Retinal pigment epithelial cell (primary cell): ENCODE results near the gene NCOA1.
A peak's percentile ranks its signal among the peaks of the same experiment; 100 is the strongest.

Source experiments
- DNase-seq: peaks from one replicate; pipeline ENCODE4 v3.0.0-alpha.2; 2010; ENCODE audit warnings: low read depth
- H3K4me3 ChIP-seq: 2 replicates; pipeline ENCODE4 v1.5.1; 2011; ENCODE audit warnings: mild to moderate bottlenecking, low read length, control low read depth, moderate library complexity
- CTCF ChIP-seq: conservative IDR thresholded peaks from 2 replicates; pipeline ENCODE4 v1.5.1; 2011; ENCODE audit warnings: low read depth, low read length, control low read depth, inconsistent platforms

NCOA1 gene

GRCh38 chr2:24617424-24617823, 126.4 kb downstream of the NCOA1 start:
- no peak for DNase-seq
- TF ChIP-seq CTCF, result no peak
- H3K4me3 ChIP-seq, result no peak overlapping the region

- TF ChIP-seq CTCF, result no peak
- H3K4me3 ChIP-seq, result no peak overlapping the region
- no peak for DNase-seq
Measured at GRCh38 chr2:24618144-24618543, 127.1 kb downstream of the NCOA1 start.

- H3K4me3 ChIP-seq, result no peak overlapping the region
- no peak for TF ChIP-seq CTCF
- DNase-seq, result no peak
Measured at GRCh38 chr2:24618680-24619079, 127.6 kb downstream of the NCOA1 start.

GRCh38 chr2:24620936-24621335, 129.9 kb downstream of the NCOA1 start:
- TF ChIP-seq CTCF, result no peak
- H3K4me3 ChIP-seq, result no peak overlapping the region
- DNase-seq, result peak; percentile 78

GRCh38 chr2:24621779-24622538, 130.9 kb downstream of the NCOA1 start:
- TF ChIP-seq CTCF, result no peak
- H3K4me3 ChIP-seq, result no peak overlapping the region
- no peak for DNase-seq

GRCh38 chr2:24623535-24623934, 132.5 kb downstream of the NCOA1 start:
- no peak for TF ChIP-seq CTCF
- no peak for DNase-seq

GRCh38 chr2:24625728-24626127, 134.7 kb downstream of the NCOA1 start:
- TF ChIP-seq CTCF, result no peak
- H3K4me3 ChIP-seq, result no peak overlapping the region

More at GRCh38 chr2:24623535-24623934, 132.5 kb downstream of the NCOA1 start:
- H3K4me3 ChIP-seq, result no peak overlapping the region

More at GRCh38 chr2:24625728-24626127, 134.7 kb downstream of the NCOA1 start:
- DNase-seq, result no peak
